ENCODE data around the gene GDF9. TPM values are rescaled to one million over a fixed set of nuclear protein-coding genes. Genes with fewer than 3 reads are reported as not detected.

Gene GDF9
- total and polyA plus RNA-seq, 4 donors = 0.14 to 0.37 (median 0.26) TPM

- TF ChIP-seq CTCF (IDR thresholded peaks at IDR 0.05; ENCODE audit: control extremely low read depth, extremely low read depth) = no peak
- H3K27ac ChIP-seq (ENCODE audit: low read depth in 1 of 2, low read length in 1 of 2) = peak overlapping the region in 1 of 2 donors; percentile 16
- no peak overlapping the region for H3K9ac ChIP-seq (ENCODE audit: insufficient read depth in 1 of 2, low read length in 2 of 2)
- peaks cover 0 to 7% (median 6%) of the 10 kb centered on the region in 5 donors for H3K4me1 ChIP-seq (ENCODE audit: control insufficient read depth in 5 of 5, insufficient read depth in 5 of 5, low read length in 5 of 5)
- H3K36me3 ChIP-seq (ENCODE audit: control insufficient read depth in 4 of 4, insufficient read depth in 4 of 4, low read length in 4 of 4) = peaks cover 0 to 3% (median 0%) of the 10 kb centered on the region in 4 donors
- peaks cover 0 to 17% (median 11%) of the 10 kb centered on the region in 3 donors for H3K27me3 ChIP-seq (ENCODE audit: control insufficient read depth in 3 of 3, insufficient read depth in 3 of 3, low read length in 2 of 3)
- 51 to 58% methylated on average over 4 of the region's 4 CpGs for WGBS, 2 donors
- ATAC-seq (ENCODE audit: insufficient read depth, low FRiP score) (no peak), DNase-seq (no peak)
- peaks cover 0 to 2% (median 0%) of the 10 kb centered on the region in 4 donors for H3K9me3 ChIP-seq (ENCODE audit: control insufficient read depth in 4 of 4, insufficient read depth in 3 of 4, low read length in 3 of 4)
- H3K4me3 ChIP-seq = peak overlapping the region; percentile 69
Measured at GRCh38 chr5:132828846-132829494, 37.3 kb downstream of the GDF9 start.

GRCh38 chr5:132827943-132828673 lies 38.2 kb downstream of the GDF9 start:
- WGBS, 2 donors = 89 to 93% methylated on average over 4 of the region's 4 CpGs
- H3K4me3 ChIP-seq = no peak overlapping the region
- H3K9me3 ChIP-seq (ENCODE audit: control insufficient read depth in 4 of 4, insufficient read depth in 3 of 4, low read length in 3 of 4) = peaks cover 0 to 2% (median 0%) of the 10 kb centered on the region in 4 donors
- H3K4me1 ChIP-seq (ENCODE audit: control insufficient read depth in 5 of 5, insufficient read depth in 5 of 5, low read length in 5 of 5) = peaks cover 0 to 10% (median 6%) of the 10 kb centered on the region in 5 donors
- DNase-seq (no peak), ATAC-seq (ENCODE audit: insufficient read depth, low FRiP score) (no peak)
- peaks cover 0 to 17% (median 11%) of the 10 kb centered on the region in 3 donors for H3K27me3 ChIP-seq (ENCODE audit: control insufficient read depth in 3 of 3, insufficient read depth in 3 of 3, low read length in 2 of 3)
- no peak overlapping the region for H3K9ac ChIP-seq (ENCODE audit: insufficient read depth in 1 of 2, low read length in 2 of 2)
- peaks cover 0 to 4% (median 0%) of the 10 kb centered on the region in 4 donors for H3K36me3 ChIP-seq (ENCODE audit: control insufficient read depth in 4 of 4, insufficient read depth in 4 of 4, low read length in 4 of 4)
- H3K27ac ChIP-seq (ENCODE audit: low read depth in 1 of 2, low read length in 1 of 2) = no peak overlapping the region
- no peak for TF ChIP-seq CTCF (IDR thresholded peaks at IDR 0.05; ENCODE audit: control extremely low read depth, extremely low read depth)

- Histone ChIP-seq H3K36me3 (ENCODE audit: control insufficient read depth in 4 of 4, insufficient read depth in 4 of 4, low read length in 4 of 4) (peaks cover 0 to 4% (median 0%) of the 10 kb centered on the region in 4 donors), H3K9me3 (ENCODE audit: control insufficient read depth in 4 of 4, insufficient read depth in 3 of 4, low read length in 3 of 4) (peaks cover 0 to 2% (median 0%) of the 10 kb centered on the region in 4 donors), H3K4me1 (ENCODE audit: control insufficient read depth in 5 of 5, insufficient read depth in 5 of 5, low read length in 5 of 5) (peaks cover 0 to 22% (median 6%) of the 10 kb centered on the region in 5 donors), H3K9ac (ENCODE audit: insufficient read depth in 1 of 2, low read length in 2 of 2) (no peak overlapping the region), H3K27ac (ENCODE audit: low read depth in 1 of 2, low read length in 1 of 2) (peak overlapping the region in 1 of 2 donors; percentile 18), H3K4me3 (no peak overlapping the region), H3K27me3 (ENCODE audit: control insufficient read depth in 3 of 3, insufficient read depth in 3 of 3, low read length in 2 of 3) (peaks cover 0 to 17% (median 11%) of the 10 kb centered on the region in 3 donors)
- no peak for ATAC-seq (ENCODE audit: insufficient read depth, low FRiP score)
- DNase-seq = peak in 1 of 3 donors; percentile 16
- 58 to 72% methylated on average over 6 of the region's 6 CpGs for WGBS, 2 donors
- TF ChIP-seq CTCF (IDR thresholded peaks at IDR 0.05; ENCODE audit: control extremely low read depth, extremely low read depth) = no peak
Measured at GRCh38 chr5:132826424-132827082, 39.7 kb downstream of the GDF9 start.

All from lung (tissue), 12 donors.